Transverse colon (tissue), 4 donors: ENCODE results near the gene CORO2B. TPM values are rescaled to one million over a fixed set of nuclear protein-coding genes. Genes with fewer than 3 reads are reported as not detected.

Experiments
- DNase-seq: peaks from one replicate; pipeline ENCODE4 v3.0.0-alpha.2; 2019
- H3K27ac ChIP-seq, 4 donors: fragments of 200-600 bp; sonication (generic); 2 replicates each; pipeline ENCODE4 v1.5.1; 2016 to 2018; ENCODE audit warnings: inconsistent platforms in 4 of 4
- H3K27me3 ChIP-seq: fragments of 200-600 bp; sonication (generic); 2 replicates; pipeline ENCODE4 v1.5.1; 2017; ENCODE audit warnings: inconsistent platforms
- H3K36me3 ChIP-seq, 4 donors: fragments of 200-600 bp; sonication (generic); 2 replicates each; pipeline ENCODE4 v1.5.1; 2017 to 2019; ENCODE audit warnings: inconsistent platforms in 4 of 4
- H3K4me1 ChIP-seq, 4 donors: fragments of 200-600 bp; sonication (generic); 2 replicates each; pipeline ENCODE4 v1.5.1; 2017 to 2020; ENCODE audit warnings: inconsistent platforms in 4 of 4
- H3K4me3 ChIP-seq, 4 donors: fragments of 200-600 bp; sonication (generic); 1 replicate in 1 of 4; 2 replicates in 3 of 4; pipeline versions ENCODE4 v1.5.1 to v1.6.1; 2017 to 2019; ENCODE audit warnings: inconsistent platforms in 4 of 4
- H3K9me3 ChIP-seq, 2 donors: fragments of 200-600 bp; sonication (generic); 2 replicates each; pipeline ENCODE4 v1.5.1; 2017 to 2019; ENCODE audit warnings: inconsistent platforms in 2 of 2
- CTCF ChIP-seq, 5 experiments: fragments of 200-600 bp in 3 of 5; fragments of 450-650 bp in 2 of 5; sonication (generic) in 3 of 5; IDR thresholded peaks; 1 replicate in 2 of 5; 2 replicates in 3 of 5; pipeline ENCODE4 v1.5.1; 2016 to 2017; ENCODE audit warnings: antibody characterized with exemption in 5 of 5, inconsistent platforms in 3 of 5, mild to moderate bottlenecking in 2 of 5, moderate library complexity in 1 of 5
- EP300 ChIP-seq: sonication (generic); formaldehyde crosslinking; IDR thresholded peaks from one replicate; pipeline ENCODE4 v1.6.1; 2017; ENCODE audit warnings: antibody characterized with exemption, low read depth
- POLR2A ChIP-seq: fragments of 450-650 bp; IDR thresholded peaks from one replicate; pipeline ENCODE4 v1.6.1; 2016; ENCODE audit warnings: antibody characterized with exemption, mild to moderate bottlenecking, moderate library complexity
- POLR2AphosphoS5 ChIP-seq, 3 donors: sonication (generic); formaldehyde crosslinking; IDR thresholded peaks; one replicate each; pipeline ENCODE4 v1.6.1; 2016; ENCODE audit warnings: antibody characterized with exemption in 3 of 3
- WGBS, 2 donors: methylation state at CpG; one replicate each; pipeline ENCODE4 v1.1.5; 2018; ENCODE audit warnings: low coverage in 1 of 2; 5-methylcytosine and 5-hydroxymethylcytosine counted together
- in situ Hi-C, 4 donors: fragments of 200-750 bp; cut with MboI; loops; one replicate each; pipeline versions ENCODE4 v1.15.0 to v1.15.1; 2017; ENCODE audit warnings: low sequenced_read_pairs in 3 of 4, low pct_ligation_motif_present in 1 of 4, low pct_unique_long_range_greater_than_20kb in 1 of 4
- intact Hi-C: fragments of 100-400 bp; cut with DNase I; formaldehyde crosslinking; loops from one replicate; pipeline ENCODE4 v1.15.1; 2023; ENCODE audit warnings: low total_unique reads
- total RNA-seq, 4 donors: library from RNA; depleted of rRNA; stranded (reverse); fragments of >200 nt; gene quantifications; one replicate each; pipeline ENCODE4 v1.1.0, GENCODE V29; 2016

The CORO2B gene
- total RNA-seq, 4 donors from 2014 or later: 0.40 to 2.2 (median 2.0) TPM

DNA sequence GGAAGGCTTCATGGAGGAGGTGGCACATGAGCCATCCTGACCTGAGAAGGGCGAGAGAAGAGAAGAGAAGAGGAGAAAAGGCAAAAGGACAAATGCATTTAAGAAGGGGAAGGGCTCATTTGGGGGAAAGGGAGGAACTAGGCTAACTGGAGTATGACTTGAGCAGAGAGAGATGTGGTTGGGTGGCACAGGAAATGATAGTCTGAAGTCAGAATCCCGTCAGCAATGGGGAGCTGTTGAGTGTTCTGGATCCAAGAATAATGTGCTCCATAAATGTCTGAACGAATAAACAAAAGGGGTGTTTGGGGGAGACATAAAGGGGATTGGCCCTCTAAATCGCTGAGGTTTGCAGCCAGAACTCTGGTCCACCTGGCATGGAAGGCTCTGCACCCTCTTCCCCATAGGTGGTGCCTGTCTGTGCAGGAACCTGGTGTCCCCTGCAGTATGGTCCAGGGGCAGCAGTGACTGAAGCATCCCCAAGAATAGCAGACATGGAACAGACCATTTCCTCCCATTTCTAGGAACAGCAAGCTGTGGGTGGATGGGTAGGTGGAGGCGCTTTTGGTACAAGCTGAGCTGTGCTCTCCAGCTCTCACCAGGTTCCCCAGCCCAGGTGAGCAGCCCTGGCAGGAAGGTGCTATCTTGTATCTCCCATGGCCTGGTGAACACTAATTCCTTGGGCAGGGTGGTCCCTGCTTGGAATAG lies 15.2 kb downstream of the CORO2B start:
- WGBS, 2 donors: 71 to 80% methylated on average over 1 to 5 of the region's 5 CpGs
- DNase-seq: no peak
- intact Hi-C loops: no loop called here
- Histone ChIP-seq H3K4me1 (peaks cover 0 to 10% (median 0%) of the 10 kb centered on the region in 4 donors), H3K27ac (no peak overlapping the region), H3K36me3 (no peaks in the 10 kb centered on the region), H3K9me3 (no peaks in the 10 kb centered on the region), H3K4me3 (no peak overlapping the region), H3K27me3 (no peaks in the 10 kb centered on the region)
- in situ Hi-C loops: no loop called here
- TF ChIP-seq EP300: no peak
- TF ChIP-seq CTCF (IDR thresholded peaks at IDR 0.05): no peak
- no peak for TF ChIP-seq POLR2AphosphoS5 (IDR thresholded peaks at IDR 0.05)
- no peak for TF ChIP-seq POLR2A

- no peak overlapping the region for H3K27ac ChIP-seq
- 58 to 67% methylated on average over 4 to 6 of the region's 6 CpGs for WGBS, 2 donors
- DNase-seq: no peak
- no peaks in the 10 kb centered on the region for H3K36me3 ChIP-seq
- intact Hi-C loops (no loop called here), in situ Hi-C loops (no loop called here)
- H3K4me3 ChIP-seq: no peak overlapping the region
- H3K9me3 ChIP-seq: no peaks in the 10 kb centered on the region
- no peaks in the 10 kb centered on the region for H3K27me3 ChIP-seq
- peaks cover 0 to 10% (median 0%) of the 10 kb centered on the region in 4 donors for H3K4me1 ChIP-seq
- no peak for TF ChIP-seq CTCF (IDR thresholded peaks at IDR 0.05)
- TF ChIP-seq EP300: no peak
- no peak for TF ChIP-seq POLR2AphosphoS5 (IDR thresholded peaks at IDR 0.05)
- no peak for TF ChIP-seq POLR2A
These were observed 15.9 kb downstream of the CORO2B start for GRCh38 chr15:68594533-68595259.

GRCh38 chr15:68595260-68595564 lies 16.4 kb downstream of the CORO2B start:
- TF ChIP-seq POLR2AphosphoS5 (IDR thresholded peaks at IDR 0.05) (no peak), POLR2A (no peak)
- no peaks in the 10 kb centered on the region for H3K36me3 ChIP-seq
- no peaks in the 10 kb centered on the region for H3K9me3 ChIP-seq
- H3K27me3 ChIP-seq: no peaks in the 10 kb centered on the region
- in situ Hi-C loops (no loop called here), intact Hi-C loops (no loop called here)
- H3K27ac ChIP-seq: no peak overlapping the region
- H3K4me3 ChIP-seq: no peak overlapping the region
- peaks cover 0 to 15% (median 0%) of the 10 kb centered on the region in 4 donors for H3K4me1 ChIP-seq
- 93% methylated on average over 3 of the region's 3 CpGs; no CpG with 5 or more reads in 1 of the 2 donors for WGBS, 2 donors
- DNase-seq: no peak

GRCh38 chr15:68595761-68596160 lies 17.0 kb downstream of the CORO2B start:
- Histone ChIP-seq H3K27me3 (no peaks in the 10 kb centered on the region), H3K27ac (no peak overlapping the region), H3K4me3 (no peak overlapping the region), H3K36me3 (no peaks in the 10 kb centered on the region), H3K9me3 (no peaks in the 10 kb centered on the region), H3K4me1 (peaks cover 0 to 16% (median 0%) of the 10 kb centered on the region in 4 donors)
- WGBS, 2 donors: 88% methylated on average over 17 of the region's 17 CpGs; no CpG with 5 or more reads in 1 of the 2 donors
- intact Hi-C loops: no loop called here
- no peak for DNase-seq
- no peak for TF ChIP-seq CTCF (IDR thresholded peaks at IDR 0.05)
- TF ChIP-seq POLR2AphosphoS5 (IDR thresholded peaks at IDR 0.05): no peak
- no peak for TF ChIP-seq EP300
- no peak for TF ChIP-seq POLR2A
- in situ Hi-C loops: no loop called here
